Activated CD8-positive, alpha-beta T cell treated with anti-CD3 and anti-CD28 coated beads for 36 hours (primary cell): ENCODE measurements around the gene GALNT17. TPM values are rescaled to one million over a fixed set of nuclear protein-coding genes. Genes with fewer than 3 reads are reported as not detected.

Experiments used
- ATAC-seq: fragments of 200-7000 bp; cut with Tn5 transposase; one replicate; pipeline ENCODE4 v1.10.0; 2021; ENCODE audit warnings: mild to moderate bottlenecking, moderate library complexity
- CTCF ChIA-PET: fragments of 350-600 bp; sonication (Branson Sonifier 250); formaldehyde crosslinking; loops from one replicate; lab custom pipeline; 2021; ENCODE audit warnings: antibody characterized with exemption; lab: Charles Lee
- POLR2A ChIA-PET: fragments of 350-600 bp; sonication (Branson Sonifier 250); formaldehyde crosslinking; loops from one replicate; lab custom pipeline; 2021; ENCODE audit warnings: antibody characterized with exemption; lab: Charles Lee
- DNase-seq: peaks from one replicate; pipeline ENCODE4 v3.0.0-alpha.2; 2020
- H3K27ac Mint-ChIP-seq: one replicate; pipeline ENCODE4 v1.8.0; 2021; ENCODE audit warnings: mild to moderate bottlenecking, mixed read lengths
- H3K27me3 Mint-ChIP-seq: one replicate; pipeline ENCODE4 v1.8.0; 2021; ENCODE audit warnings: mixed read lengths
- H3K36me3 Mint-ChIP-seq: one replicate; pipeline ENCODE4 v1.8.0; 2021; ENCODE audit warnings: low read depth, mixed read lengths
- H3K4me1 Mint-ChIP-seq: one replicate; pipeline ENCODE4 v1.8.0; 2021; ENCODE audit warnings: low read depth, mixed read lengths
- H3K4me3 Mint-ChIP-seq: one replicate; pipeline ENCODE4 v1.8.0; 2021; ENCODE audit warnings: mild to moderate bottlenecking, moderate library complexity, mixed read lengths
- H3K9me3 Mint-ChIP-seq: one replicate; pipeline ENCODE4 v1.8.0; 2021; ENCODE audit warnings: mixed read lengths
- CTCF ChIP-seq: fragments of 200-600 bp; IDR thresholded peaks from one replicate; pipeline ENCODE4 v1.8.0; 2022; ENCODE audit warnings: antibody characterized with exemption, mild to moderate bottlenecking
- intact Hi-C: fragments of 100-400 bp; cut with micrococcal nuclease; formaldehyde crosslinking; loops from one replicate; pipeline ENCODE4 v1.10.0; 2022
- total RNA-seq, 2 experiments: library from RNA; stranded (reverse); gene quantifications; one replicate each; pipeline ENCODE4 v1.2.3, GENCODE V29; 2021

The GALNT17 gene
- total RNA-seq, 2 experiments from 2014 or later: not detected

DNA sequence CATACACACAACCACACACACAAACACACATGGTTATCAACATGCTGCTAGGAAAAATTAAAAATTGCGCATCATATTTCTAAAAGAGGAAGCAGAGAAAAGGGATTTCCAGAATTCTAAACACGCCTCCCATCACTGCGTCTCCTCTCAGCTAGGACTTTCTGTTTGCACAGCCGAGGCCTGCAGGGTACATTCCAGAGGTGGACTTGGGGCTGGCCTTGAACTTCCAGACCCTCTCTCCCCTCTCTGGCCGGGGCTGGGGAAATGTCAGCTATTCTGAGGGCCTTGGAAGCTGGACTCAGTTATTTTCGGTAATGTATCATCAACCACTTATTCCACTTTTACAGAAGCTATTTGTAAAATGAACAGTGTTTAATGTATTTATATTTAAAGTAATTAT, 168.7 kb downstream of the GALNT17 start:
- DNase-seq: no peak
- Mint-ChIP-seq H3K36me3 (no peaks in the 10 kb centered on the region), H3K27ac (no peak overlapping the region), H3K9me3 (no peaks in the 10 kb centered on the region), H3K4me3 (no peak overlapping the region), H3K27me3 (no peaks in the 10 kb centered on the region), H3K4me1 (no peaks in the 10 kb centered on the region)
- ChIA-PET POLR2A (no interaction called here), CTCF (no interaction called here)
- intact Hi-C loops: no loop called here
- TF ChIP-seq CTCF: no peak
- ATAC-seq: no peak

GRCh38 chr7:71301167-71301566, 169.2 kb downstream of the GALNT17 start:
- no peak overlapping the region for H3K27ac Mint-ChIP-seq
- intact Hi-C loops: no loop called here
- H3K4me1 Mint-ChIP-seq: no peaks in the 10 kb centered on the region
- ChIA-PET CTCF (no interaction called here), POLR2A (no interaction called here)
- no peak for TF ChIP-seq CTCF
- no peaks in the 10 kb centered on the region for H3K9me3 Mint-ChIP-seq
- no peak for ATAC-seq
- H3K4me3 Mint-ChIP-seq: no peak overlapping the region
- H3K27me3 Mint-ChIP-seq: no peaks in the 10 kb centered on the region
- DNase-seq: no peak
- no peaks in the 10 kb centered on the region for H3K36me3 Mint-ChIP-seq

DNA sequence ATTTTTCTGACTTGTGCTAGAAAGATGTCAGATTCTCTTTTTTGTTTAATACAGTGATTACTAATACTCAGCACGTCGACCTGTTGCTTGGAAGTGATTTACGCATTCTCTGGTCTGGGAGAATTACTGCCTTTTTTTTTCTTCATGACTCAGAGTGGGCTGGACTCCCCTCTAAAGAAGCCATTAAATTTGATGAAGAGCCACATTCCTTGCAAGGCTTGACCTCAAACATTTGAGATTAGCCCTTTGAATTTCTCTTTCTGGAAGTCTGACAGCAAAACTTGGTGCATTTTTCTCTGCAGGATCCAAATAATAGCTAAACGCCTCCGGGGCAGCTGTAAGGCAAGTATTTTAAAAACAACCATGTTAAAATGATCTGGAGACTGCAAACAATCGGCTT, 171.6 kb downstream of the GALNT17 start:
- ChIA-PET CTCF (no interaction called here), POLR2A (no interaction called here)
- no peak for TF ChIP-seq CTCF
- DNase-seq (no peak), ATAC-seq (no peak)
- Mint-ChIP-seq H3K27me3 (no peaks in the 10 kb centered on the region), H3K27ac (no peak overlapping the region), H3K4me3 (no peak overlapping the region), H3K9me3 (peaks cover 1% of the 10 kb centered on the region), H3K4me1 (no peaks in the 10 kb centered on the region), H3K36me3 (no peaks in the 10 kb centered on the region)
- intact Hi-C loops: no loop called here

GRCh38 chr7:71308096-71308495, 176.2 kb downstream of the GALNT17 start:
- ChIA-PET CTCF (no interaction called here), POLR2A (no interaction called here)
- no peaks in the 10 kb centered on the region for H3K27me3 Mint-ChIP-seq
- no peak overlapping the region for H3K27ac Mint-ChIP-seq
- H3K36me3 Mint-ChIP-seq: no peaks in the 10 kb centered on the region
- TF ChIP-seq CTCF: no peak
- no peak for ATAC-seq
- intact Hi-C loops: no loop called here
- no peak overlapping the region for H3K4me3 Mint-ChIP-seq
- DNase-seq: no peak
- H3K9me3 Mint-ChIP-seq: peaks cover 5% of the 10 kb centered on the region
- H3K4me1 Mint-ChIP-seq: no peaks in the 10 kb centered on the region

GRCh38 chr7:71311576-71311975, 179.6 kb downstream of the GALNT17 start:
- ChIA-PET POLR2A (interaction anchor here (0.9 kb wide), 1 partner anchor 34 kb away, joined by 3 read pairs; no protein-coding TSS in a partner anchor), CTCF (no interaction called here)
- no peaks in the 10 kb centered on the region for H3K36me3 Mint-ChIP-seq
- no peak for TF ChIP-seq CTCF
- DNase-seq: no peak
- no peaks in the 10 kb centered on the region for H3K27me3 Mint-ChIP-seq
- intact Hi-C loops: no loop called here
- H3K9me3 Mint-ChIP-seq: peaks cover 8% of the 10 kb centered on the region
- no peaks in the 10 kb centered on the region for H3K4me1 Mint-ChIP-seq
- H3K27ac Mint-ChIP-seq: no peak overlapping the region
- no peak for ATAC-seq
- no peak overlapping the region for H3K4me3 Mint-ChIP-seq
